Naive thymus-derived CD4-positive, alpha-beta T cell (primary cell): Measurements from ENCODE around the gene ANP32B. TPM values are rescaled to one million over a fixed set of nuclear protein-coding genes. Genes with fewer than 3 reads are reported as not detected.

Source experiments
- ATAC-seq: fragments of 150-1000 bp; cut with Tn5 transposase; 2 replicates; pipeline ENCODE4 v1.10.0; 2021; ENCODE audit warnings: mild to moderate bottlenecking, moderate library complexity
- CTCF ChIA-PET: fragments of 350-600 bp; sonication (Branson Sonifier 250); formaldehyde crosslinking; loops from one replicate; lab custom pipeline; 2021; ENCODE audit warnings: antibody characterized with exemption; lab: Charles Lee
- POLR2A ChIA-PET: fragments of 350-600 bp; sonication (Branson Sonifier 250); formaldehyde crosslinking; loops from one replicate; lab custom pipeline; 2021; ENCODE audit warnings: antibody characterized with exemption, inconsistent platforms; lab: Charles Lee
- DNase-seq, 9 donors: peaks; one replicate each; pipeline versions ENCODE4 v3.0.0 to v3.0.0-alpha.2; 2020 to 2022; ENCODE audit warnings: mixed read lengths in 1 of 9
- H3K27ac ChIP-seq: one replicate; pipeline ENCODE4 v1.7.0; 2013; ENCODE audit warnings: mild to moderate bottlenecking, low read depth, low read length, moderate library complexity
- H3K27me3 ChIP-seq, 2 donors: one replicate each; pipeline ENCODE4 v1.7.0; 2013; ENCODE audit warnings: low read length in 2 of 2, mild to moderate bottlenecking in 2 of 2, moderate library complexity in 2 of 2; ENCODE audit not compliant: control insufficient read depth in 2 of 2, insufficient read depth in 2 of 2
- H3K36me3 ChIP-seq, 3 experiments: 1 replicate in 2 of 3; 2 replicates in 1 of 3; pipeline ENCODE4 v1.7.0; 2013; ENCODE audit warnings: low read length in 3 of 3, mild to moderate bottlenecking in 3 of 3, moderate library complexity in 1 of 3; ENCODE audit not compliant: insufficient read depth in 3 of 3, control insufficient read depth in 2 of 3
- H3K4me1 ChIP-seq, 2 donors: one replicate each; pipeline ENCODE4 v1.7.0; 2013; ENCODE audit warnings: low read length in 2 of 2, mild to moderate bottlenecking in 2 of 2, moderate library complexity in 1 of 2; ENCODE audit not compliant: control insufficient read depth in 2 of 2, insufficient read depth in 2 of 2
- H3K4me3 ChIP-seq: 2 replicates; pipeline ENCODE4 v1.7.0; 2013; ENCODE audit warnings: mild to moderate bottlenecking, low read length
- H3K9me3 ChIP-seq, 3 experiments: 1 replicate in 2 of 3; 2 replicates in 1 of 3; pipeline ENCODE4 v1.7.0; 2013; ENCODE audit warnings: low read length in 3 of 3; ENCODE audit not compliant: control insufficient read depth in 2 of 3
- H3K27ac Mint-ChIP-seq, 9 donors: one replicate each; pipeline ENCODE4 v1.8.0; 2020 to 2022; ENCODE audit warnings: mixed read lengths in 9 of 9, mild to moderate bottlenecking in 8 of 9, moderate library complexity in 5 of 9, inconsistent platforms in 2 of 9
- H3K27me3 Mint-ChIP-seq, 5 donors: one replicate each; pipeline ENCODE4 v1.8.0; 2021 to 2022; ENCODE audit warnings: mixed read lengths in 5 of 5, mild to moderate bottlenecking in 1 of 5
- H3K36me3 Mint-ChIP-seq, 5 donors: one replicate each; pipeline ENCODE4 v1.8.0; 2020 to 2022; ENCODE audit warnings: mixed read lengths in 5 of 5, mild to moderate bottlenecking in 3 of 5, inconsistent platforms in 1 of 5
- H3K4me1 Mint-ChIP-seq, 7 donors: one replicate each; pipeline ENCODE4 v1.8.0; 2020 to 2022; ENCODE audit warnings: mixed read lengths in 7 of 7, mild to moderate bottlenecking in 3 of 7, inconsistent platforms in 1 of 7
- H3K4me3 Mint-ChIP-seq, 10 donors: one replicate each; pipeline ENCODE4 v1.8.0; 2020 to 2022; ENCODE audit warnings: mild to moderate bottlenecking in 10 of 10, mixed read lengths in 10 of 10, moderate library complexity in 6 of 10, inconsistent platforms in 2 of 10
- H3K9me3 Mint-ChIP-seq, 11 donors: one replicate each; pipeline ENCODE4 v1.8.0; 2020 to 2022; ENCODE audit warnings: mixed read lengths in 11 of 11, mild to moderate bottlenecking in 4 of 11, inconsistent platforms in 1 of 11, moderate library complexity in 1 of 11
- intact Hi-C, 2 donors: fragments of 100-400 bp; cut with micrococcal nuclease; formaldehyde crosslinking; loops; one replicate each; pipeline ENCODE4 v1.15.1; 2023
- polyA plus RNA-seq, 2 donors: library from polyadenylated mRNA; unstranded; fragments of 300-500 nt; fragmentation: Illumina TruSeq; gene quantifications; one replicate each; pipeline ENCODE4 v1.2.3, GENCODE V29; 2021
- total RNA-seq, 6 experiments: library from RNA in 5 of 6; stranded (reverse) in 5 of 6; gene quantifications; 1 replicate in 5 of 6; 2 replicates in 1 of 6; pipeline ENCODE4 v1.2.3 and lab custom pipeline; 2021 to 2026

The ANP32B gene
- total and polyA plus RNA-seq, 7 experiments from 2014 or later: 108 to 267 (median 179) TPM

GRCh38 chr9:97987487-97987886 lies 4.3 kb downstream of the ANP32B start:
- H3K27ac ChIP-seq: peak overlapping the region; percentile 60
- no peaks in the 10 kb centered on the region for H3K27me3 ChIP-seq
- Mint-ChIP-seq H3K4me3 (peak overlapping the region in 9 of 10 donors; percentile 5 to 92 (median 35)), H3K9me3 (no peaks in the 10 kb centered on the region), H3K36me3 (peaks cover 0 to 4% (median 0%) of the 10 kb centered on the region in 5 donors), H3K27ac (peak overlapping the region in 8 of 9 donors; percentile 10 to 92 (median 62)), H3K27me3 (no peaks in the 10 kb centered on the region), H3K4me1 (peaks cover 54 to 74% (median 65%) of the 10 kb centered on the region in 7 donors)
- peaks cover 0 to 4% (median 0%) of the 10 kb centered on the region in 3 experiments for H3K36me3 ChIP-seq
- intact Hi-C loops: loop anchor here (2.0 to 10.0 kb wide), 3 partner anchors 17 to 1837 kb away; partner anchors contain the start of genes NR4A3 (in 1 of the 2) and ZNF367 (in 1 of the 2)
- ATAC-seq: no peak
- H3K4me1 ChIP-seq: peaks cover 40 to 66% of the 10 kb centered on the region in 2 donors
- H3K9me3 ChIP-seq: no peaks in the 10 kb centered on the region
- no peak overlapping the region for H3K4me3 ChIP-seq
- ChIA-PET POLR2A (interaction anchor here (0.6 to 7.7 kb wide), 10 partner anchors 9 to 269 kb away, joined by 3 to 159 read pairs (median 4); partner anchors contain the start of genes TBC1D2 and TRMO), CTCF (interaction anchor here (1.0 to 1.4 kb wide), 4 partner anchors 10 to 66 kb away, joined by 3 to 6 read pairs (median 6); partner anchors contain the start of gene TRMO)
- peak in 2 of 9 donors; percentile 9 to 30 for DNase-seq

GRCh38 chr9:97990259-97990658 lies 7.1 kb downstream of the ANP32B start:
- H3K4me3 ChIP-seq: no peak overlapping the region
- H3K27me3 ChIP-seq: no peaks in the 10 kb centered on the region
- H3K27ac ChIP-seq: no peak overlapping the region
- Mint-ChIP-seq H3K9me3 (no peaks in the 10 kb centered on the region), H3K27me3 (no peaks in the 10 kb centered on the region), H3K36me3 (peaks cover 0 to 6% (median 0%) of the 10 kb centered on the region in 5 donors), H3K4me1 (peaks cover 63 to 94% (median 91%) of the 10 kb centered on the region in 7 donors), H3K27ac (peak overlapping the region; percentile 7 to 75 (median 50)), H3K4me3 (peak overlapping the region in 8 of 10 donors; percentile 1 to 92 (median 32))
- ChIA-PET POLR2A (interaction anchor here (0.6 to 0.7 kb wide), 2 partner anchors 63 to 108 kb away, joined by 3 read pairs; no protein-coding TSS in a partner anchor), CTCF (interaction anchor here (0.7 kb wide), 1 partner anchor 273 kb away, joined by 4 read pairs; no protein-coding TSS in a partner anchor)
- no peak for DNase-seq
- intact Hi-C loops: loop anchor here in 1 of 2 donors (2.0 kb wide), 1 partner anchor 17 kb away; no protein-coding TSS in a partner anchor
- peaks cover 46 to 80% of the 10 kb centered on the region in 2 donors for H3K4me1 ChIP-seq
- peaks cover 0 to 7% (median 0%) of the 10 kb centered on the region in 3 experiments for H3K36me3 ChIP-seq
- H3K9me3 ChIP-seq: no peaks in the 10 kb centered on the region
- ATAC-seq: no peak

GRCh38 chr9:97991818-97992217 lies 8.7 kb downstream of the ANP32B start:
- ATAC-seq (no peak), DNase-seq (no peak)
- H3K4me3 Mint-ChIP-seq: peak overlapping the region in 9 of 10 donors; percentile 4 to 64 (median 44)
- H3K4me1 Mint-ChIP-seq: peaks cover 49 to 90% (median 79%) of the 10 kb centered on the region in 7 donors
- Histone ChIP-seq H3K27me3 (no peaks in the 10 kb centered on the region), H3K4me3 (no peak overlapping the region), H3K9me3 (no peaks in the 10 kb centered on the region), H3K27ac (peak overlapping the region; percentile 28), H3K36me3 (peaks cover 0 to 14% (median 0%) of the 10 kb centered on the region in 3 experiments), H3K4me1 (peaks cover 30 to 65% of the 10 kb centered on the region in 2 donors)
- H3K36me3 Mint-ChIP-seq: peaks cover 0 to 5% (median under 1%) of the 10 kb centered on the region in 5 donors
- POLR2A ChIA-PET: interaction anchor here (1.4 to 2.8 kb wide), 3 partner anchors 9 to 70 kb away, joined by 3 to 11 read pairs (median 9); partner anchors contain the start of genes ANP32B and TRMO
- CTCF ChIA-PET: interaction anchor here (1.1 kb wide), 1 partner anchor 9 kb away, joined by 3 read pairs; no protein-coding TSS in a partner anchor
- no peaks in the 10 kb centered on the region for H3K27me3 Mint-ChIP-seq
- H3K27ac Mint-ChIP-seq: peak overlapping the region; percentile 44 to 85 (median 71)
- intact Hi-C loops: loop anchor here (2.0 kb wide), 2 partner anchors 15 to 17 kb away; no protein-coding TSS in a partner anchor
- H3K9me3 Mint-ChIP-seq: no peaks in the 10 kb centered on the region

DNA sequence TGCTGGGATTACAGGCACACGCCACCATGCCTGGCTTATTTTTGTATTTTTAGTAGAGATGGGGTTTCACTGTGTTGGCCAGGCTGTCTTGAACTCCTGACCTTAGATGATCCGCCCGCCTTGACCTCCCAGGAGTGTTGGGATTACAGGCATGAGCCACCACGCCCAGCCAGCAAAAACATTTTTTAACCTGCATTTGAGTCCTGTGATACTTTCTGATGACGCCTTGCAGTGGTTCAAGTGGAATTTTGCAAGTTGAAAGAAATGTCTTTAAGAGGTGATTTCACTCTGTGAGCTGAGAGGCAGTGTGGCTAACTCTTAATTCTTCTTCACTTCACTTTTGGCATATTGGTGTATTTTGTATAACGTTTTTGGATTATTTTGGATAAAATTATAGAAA lies 9.1 kb downstream of the ANP32B start:
- Histone ChIP-seq H3K9me3 (no peaks in the 10 kb centered on the region), H3K36me3 (peaks cover 0 to 16% (median 0%) of the 10 kb centered on the region in 3 experiments), H3K27me3 (no peaks in the 10 kb centered on the region), H3K27ac (peak overlapping the region; percentile 38), H3K4me3 (no peak overlapping the region), H3K4me1 (peaks cover 28 to 62% of the 10 kb centered on the region in 2 donors)
- H3K27me3 Mint-ChIP-seq: no peaks in the 10 kb centered on the region
- peak overlapping the region in 8 of 9 donors; percentile 44 to 85 (median 72) for H3K27ac Mint-ChIP-seq
- POLR2A ChIA-PET: interaction anchor here (1.4 to 2.8 kb wide), 3 partner anchors 9 to 71 kb away, joined by 3 to 11 read pairs (median 9); partner anchors contain the start of genes ANP32B and TRMO
- DNase-seq (no peak), ATAC-seq (no peak)
- CTCF ChIA-PET: interaction anchor here (1.1 kb wide), 1 partner anchor 10 kb away, joined by 3 read pairs; no protein-coding TSS in a partner anchor
- H3K4me1 Mint-ChIP-seq: peaks cover 51 to 90% (median 78%) of the 10 kb centered on the region in 7 donors
- H3K9me3 Mint-ChIP-seq: no peaks in the 10 kb centered on the region
- intact Hi-C loops: loop anchor here in 1 of 2 donors (2.0 kb wide), 1 partner anchor 17 kb away; no protein-coding TSS in a partner anchor
- H3K36me3 Mint-ChIP-seq: peaks cover 0 to 6% (median 3%) of the 10 kb centered on the region in 5 donors
- peak overlapping the region; percentile 14 to 64 (median 41) for H3K4me3 Mint-ChIP-seq

DNA sequence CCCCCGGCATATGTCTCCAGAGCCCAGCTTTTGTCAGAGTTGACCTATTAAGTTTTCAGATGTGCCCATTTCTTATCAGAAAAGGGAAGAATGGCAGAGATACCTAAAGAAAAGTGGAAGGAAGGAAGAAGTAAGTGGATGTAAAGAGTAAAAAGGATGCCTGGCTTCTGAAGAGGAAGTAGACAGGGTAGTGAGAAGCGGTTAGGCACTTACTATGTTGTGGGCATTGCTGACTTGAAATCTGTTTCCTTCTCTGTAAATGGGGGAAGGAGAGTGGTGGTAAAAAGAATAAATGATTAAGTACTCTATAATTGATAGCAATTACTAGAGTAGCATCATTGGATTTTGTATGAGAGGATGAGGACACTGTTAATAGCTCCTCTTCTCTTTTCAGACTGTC lies 9.9 kb downstream of the ANP32B start:
- Histone ChIP-seq H3K9me3 (no peaks in the 10 kb centered on the region), H3K4me1 (peaks cover 23 to 54% of the 10 kb centered on the region in 2 donors), H3K36me3 (peaks cover 0 to 24% (median 0%) of the 10 kb centered on the region in 3 experiments), H3K27me3 (no peaks in the 10 kb centered on the region), H3K27ac (peak overlapping the region; percentile 38), H3K4me3 (no peak overlapping the region)
- DNase-seq (peak in 3 of 9 donors; percentile 36 to 50 (median 38)), ATAC-seq (peak; percentile 83)
- peaks cover 45 to 90% (median 78%) of the 10 kb centered on the region in 7 donors for H3K4me1 Mint-ChIP-seq
- peaks cover 0 to 10% (median 3%) of the 10 kb centered on the region in 5 donors for H3K36me3 Mint-ChIP-seq
- intact Hi-C loops: loop anchor here (1.0 to 2.0 kb wide), 2 partner anchors 10 to 16 kb away; partner anchors contain the start of gene ANP32B (in 1 of the 2)
- H3K27ac Mint-ChIP-seq: peak overlapping the region in 7 of 9 donors; percentile 20 to 86 (median 67)
- ChIA-PET CTCF (interaction anchor here (1.1 kb wide), 1 partner anchor 10 kb away, joined by 3 read pairs; no protein-coding TSS in a partner anchor), POLR2A (interaction anchor here (0.6 to 2.8 kb wide), 5 partner anchors 10 to 82 kb away, joined by 3 to 11 read pairs (median 3); partner anchors contain the start of genes ANP32B and TRMO)
- H3K27me3 Mint-ChIP-seq: no peaks in the 10 kb centered on the region
- no peaks in the 10 kb centered on the region for H3K9me3 Mint-ChIP-seq
- peak overlapping the region; percentile 23 to 64 (median 52) for H3K4me3 Mint-ChIP-seq

DNA sequence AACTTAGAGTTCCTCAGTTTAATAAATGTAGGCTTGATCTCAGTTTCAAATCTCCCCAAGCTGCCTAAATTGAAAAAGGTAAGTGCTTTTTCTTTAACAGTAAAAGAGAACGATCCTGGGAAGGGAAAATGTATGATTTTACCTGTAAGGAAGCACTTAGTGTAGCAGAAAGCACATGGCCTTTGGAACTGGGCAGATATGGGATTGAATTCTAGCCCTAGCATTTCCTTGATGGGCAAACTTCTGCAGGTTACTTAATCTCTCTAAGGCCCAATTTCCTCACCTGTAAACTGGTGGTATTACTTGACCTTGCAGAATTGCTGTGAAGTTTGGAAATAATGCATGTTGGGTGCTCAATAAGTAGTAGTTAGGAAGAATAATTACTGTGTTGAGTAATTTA lies 11.6 kb downstream of the ANP32B start:
- ChIA-PET CTCF (interaction anchor here (1.2 kb wide), 1 partner anchor 70 kb away, joined by 5 read pairs; no protein-coding TSS in a partner anchor), POLR2A (interaction anchor here (1.6 to 2.8 kb wide), 2 partner anchors 11 to 73 kb away, joined by 6 to 11 read pairs; partner anchors contain the start of genes ANP32B and TRMO)
- H3K4me1 ChIP-seq: peaks cover 19 to 41% of the 10 kb centered on the region in 2 donors
- H3K27ac ChIP-seq: no peak overlapping the region
- Mint-ChIP-seq H3K36me3 (peaks cover 0 to 21% (median 13%) of the 10 kb centered on the region in 5 donors), H3K4me3 (no peak overlapping the region), H3K27ac (peak overlapping the region in 2 of 9 donors; percentile 25 to 30), H3K9me3 (no peaks in the 10 kb centered on the region), H3K4me1 (peaks cover 31 to 87% (median 76%) of the 10 kb centered on the region in 7 donors), H3K27me3 (no peaks in the 10 kb centered on the region)
- intact Hi-C loops: no loop called here
- no peak for ATAC-seq
- no peak overlapping the region for H3K4me3 ChIP-seq
- H3K9me3 ChIP-seq: no peaks in the 10 kb centered on the region
- no peak for DNase-seq
- H3K36me3 ChIP-seq: peaks cover 5 to 33% (median 8%) of the 10 kb centered on the region in 3 experiments
- H3K27me3 ChIP-seq: no peaks in the 10 kb centered on the region
